ENCODE results near the gene ACBD4.

The ACBD4 gene

GRCh38 chr17:45148183-45149036 is 12.9 kb downstream of the ACBD4 start, which contains the start of gene HEXIM1:
HEXIM1 (plus strand) TSS chr17:45148475; CDS start chr17:45149191, 716 bp downstream.
- Histone ChIP-seq H2AFZ (ENCODE audit: low read length) (no peak within 1 kb of the TSS), H3K9me2 (ENCODE audit: low read depth, low read length) (no peaks in the 10 kb centered on the region), H4K20me1 (ENCODE audit: insufficient read depth, low read length) (no peaks in the 10 kb centered on the region), H3K79me2 (ENCODE audit: insufficient read depth, low read length) (no peaks in the 10 kb centered on the region), H3K4me3 (ENCODE audit: low read depth, low read length, poor library complexity, severe bottlenecking) (peak within 1 kb of the TSS; percentile 72), H3K4me2 (ENCODE audit: low read length) (peak within 1 kb of the TSS; percentile 82), H3K27me3 (ENCODE audit: insufficient read depth, low read length) (no peaks in the 10 kb centered on the region), H3K9ac (ENCODE audit: low read length) (peak within 1 kb of the TSS; percentile 63), H3K27ac (ENCODE audit: low read depth, low read length, poor library complexity, severe bottlenecking) (peak within 1 kb of the TSS; percentile 83), H3F3A (ENCODE audit: insufficient read depth, low read length) (peaks cover 9% of the 10 kb centered on the region; the same call in 1 of the 2 replicates), H3K4me1 (ENCODE audit: insufficient read depth, low read length, severe bottlenecking) (peaks cover 51% of the 10 kb centered on the region), H3K9me3 (ENCODE audit: low read length) (no peaks in the 10 kb centered on the region), H3K36me3 (ENCODE audit: insufficient read depth, low read length) (no peaks in the 10 kb centered on the region)
- TF ChIP-seq EZH2 (IDR thresholded peaks at IDR 0.05; ENCODE audit: borderline replicate concordance, low read length) (no peak), CTCF (IDR thresholded peaks at IDR 0.05; ENCODE audit: low read length) (no peak)

GRCh38 chr17:45149037-45149668 is 13.7 kb downstream of the ACBD4 start:
- no peak overlapping the region for H2AFZ ChIP-seq (ENCODE audit: low read length)

More at GRCh38 chr17:45149037-45149668, 13.7 kb downstream of the ACBD4 start:
- TF ChIP-seq CTCF (IDR thresholded peaks at IDR 0.05; ENCODE audit: low read length) (peak; percentile 87), EZH2 (IDR thresholded peaks at IDR 0.05; ENCODE audit: borderline replicate concordance, low read length) (no peak)
- no peaks in the 10 kb centered on the region for H3K27me3 ChIP-seq (ENCODE audit: insufficient read depth, low read length)
- H4K20me1 ChIP-seq (ENCODE audit: insufficient read depth, low read length): no peaks in the 10 kb centered on the region
- H3K9me2 ChIP-seq (ENCODE audit: low read depth, low read length): no peaks in the 10 kb centered on the region
- H3K9ac ChIP-seq (ENCODE audit: low read length): peak overlapping the region; percentile 51
- H3F3A ChIP-seq (ENCODE audit: insufficient read depth, low read length): peaks cover 9% of the 10 kb centered on the region; the same call in 1 of the 2 replicates
- no peaks in the 10 kb centered on the region for H3K36me3 ChIP-seq (ENCODE audit: insufficient read depth, low read length)
- H3K27ac ChIP-seq (ENCODE audit: low read depth, low read length, poor library complexity, severe bottlenecking): no peak overlapping the region
- peak overlapping the region; percentile 82 for H3K4me2 ChIP-seq (ENCODE audit: low read length)
- peak overlapping the region; percentile 57 for H3K4me3 ChIP-seq (ENCODE audit: low read depth, low read length, poor library complexity, severe bottlenecking)
- no peaks in the 10 kb centered on the region for H3K79me2 ChIP-seq (ENCODE audit: insufficient read depth, low read length)
- peaks cover 46% of the 10 kb centered on the region for H3K4me1 ChIP-seq (ENCODE audit: insufficient read depth, low read length, severe bottlenecking)
- no peaks in the 10 kb centered on the region for H3K9me3 ChIP-seq (ENCODE audit: low read length)
